HEK293 (cell line): ENCODE measurements around the gene SHD.

Source experiments
- CTCF ChIA-PET: fragments of 350-600 bp; formaldehyde crosslinking; extraction: SDS; loops from one replicate; lab custom pipeline; 2021; ENCODE audit warnings: antibody characterized with exemption; lab: Yijun Ruan, JAX
- POLR2A ChIA-PET: fragments of 300-600 bp; formaldehyde crosslinking; extraction: SDS; loops from one replicate; lab custom pipeline; 2020; ENCODE audit warnings: antibody characterized with exemption, inconsistent platforms; lab: Yijun Ruan, JAX
- H3K27ac ChIP-seq: fragments of 200-500 bp; sonication (Bioruptor generic); 2 replicates; pipeline ENCODE4 v1.5.1; 2014; ENCODE audit warnings: low read depth, low read length, control low read depth, inconsistent platforms; ENCODE audit errors: extremely low read depth
- H3K36me3 ChIP-seq, 2 experiments: fragments of 200-500 bp in 1 of 2; sonication (Bioruptor generic) in 1 of 2; 1 replicate in 1 of 2; 2 replicates in 1 of 2; pipeline ENCODE4 v1.5.1; 2014 to 2017; ENCODE audit warnings: inconsistent platforms in 2 of 2, low read length in 2 of 2; ENCODE audit not compliant: control insufficient read depth in 2 of 2, insufficient read depth in 1 of 2
- H3K4me1 ChIP-seq: fragments of 200-500 bp; sonication (Bioruptor generic); 2 replicates; pipeline ENCODE4 v1.5.1; 2014; ENCODE audit warnings: mild to moderate bottlenecking, low read length, inconsistent platforms; ENCODE audit not compliant: control insufficient read depth, insufficient read depth
- H3K4me3 ChIP-seq: 2 replicates; pipeline ENCODE4 v1.5.1; 2011; ENCODE audit warnings: low read depth, mild to moderate bottlenecking, control low read depth, low read length, moderate library complexity
- H3K9me3 ChIP-seq: fragments of 200-500 bp; sonication (Bioruptor generic); 2 replicates; pipeline ENCODE4 v1.5.1; 2014; ENCODE audit warnings: low read depth, low read length, inconsistent platforms; ENCODE audit not compliant: control insufficient read depth, insufficient read depth
- ATF2 ChIP-seq: fragments of 450-650 bp; formaldehyde crosslinking; IDR thresholded peaks from 2 replicates; pipeline ENCODE4 v1.5.1; 2016; ENCODE audit warnings: missing biosample characterization, missing genetic modification characterization, low read depth
- EGR2 ChIP-seq: fragments of 450-650 bp; formaldehyde crosslinking; IDR thresholded peaks from 2 replicates; pipeline ENCODE4 v1.5.1; 2016; ENCODE audit warnings: low read depth, missing biosample characterization, missing genetic modification characterization
- IKZF3 ChIP-seq: fragments of 450-650 bp; IDR thresholded peaks from 2 replicates; pipeline ENCODE4 v1.5.0; 2018; ENCODE audit warnings: missing biosample characterization, mild to moderate bottlenecking, missing genetic modification characterization, moderate library complexity
- MEIS1 ChIP-seq: sonication (generic); formaldehyde crosslinking; IDR thresholded peaks from 2 replicates; pipeline ENCODE4 v1.8.1; 2022; ENCODE audit warnings: missing genetic modification reagents, mild to moderate bottlenecking, borderline replicate concordance
- MZF1 ChIP-seq: fragments of 450-650 bp; formaldehyde crosslinking; IDR thresholded peaks from 2 replicates; pipeline ENCODE4 v1.5.1; 2017; ENCODE audit warnings: missing biosample characterization, missing genetic modification characterization, borderline replicate concordance
- OSR2 ChIP-seq: fragments of 450-650 bp; formaldehyde crosslinking; IDR thresholded peaks from 2 replicates; pipeline ENCODE4 v1.5.1; 2016; ENCODE audit warnings: missing biosample characterization, missing genetic modification characterization
- RBAK ChIP-seq: fragments of 450-650 bp; formaldehyde crosslinking; IDR thresholded peaks from 2 replicates; pipeline ENCODE4 v1.5.1; 2016; ENCODE audit warnings: missing biosample characterization, missing genetic modification characterization
- REPIN1 ChIP-seq: fragments of 450-650 bp; formaldehyde crosslinking; IDR thresholded peaks from 2 replicates; pipeline ENCODE4 v1.5.1; 2017; ENCODE audit warnings: missing biosample characterization, missing genetic modification characterization, low read depth
- ZBTB49 ChIP-seq: fragments of 450-650 bp; formaldehyde crosslinking; IDR thresholded peaks from 2 replicates; pipeline ENCODE4 v1.5.1; 2016; ENCODE audit warnings: missing biosample characterization, missing genetic modification characterization, low read depth
- ZBTB6 ChIP-seq: fragments of 450-650 bp; formaldehyde crosslinking; IDR thresholded peaks from 2 replicates; pipeline ENCODE4 v1.5.1; 2017; ENCODE audit warnings: missing biosample characterization, missing genetic modification characterization
- ZFP3 ChIP-seq: fragments of 450-650 bp; formaldehyde crosslinking; IDR thresholded peaks from 2 replicates; pipeline ENCODE4 v1.5.1; 2016; ENCODE audit warnings: low read depth, missing biosample characterization, missing genetic modification characterization
- ZFP41 ChIP-seq: fragments of 450-650 bp; formaldehyde crosslinking; IDR thresholded peaks from 2 replicates; pipeline ENCODE4 v1.5.1; 2016; ENCODE audit warnings: missing biosample characterization, missing genetic modification characterization, borderline replicate concordance
- ZNF10 ChIP-seq: fragments of 450-650 bp; formaldehyde crosslinking; IDR thresholded peaks from 2 replicates; pipeline ENCODE4 v1.5.1; 2017; ENCODE audit warnings: missing biosample characterization, missing genetic modification characterization
- ZNF112 ChIP-seq: fragments of 450-650 bp; formaldehyde crosslinking; IDR thresholded peaks from 2 replicates; pipeline ENCODE4 v1.5.0; 2017; ENCODE audit warnings: missing biosample characterization, missing genetic modification characterization
- ZNF140 ChIP-seq: fragments of 450-650 bp; formaldehyde crosslinking; IDR thresholded peaks from 2 replicates; pipeline ENCODE4 v1.5.1; 2016; ENCODE audit warnings: missing biosample characterization, missing genetic modification characterization
- ZNF169 ChIP-seq: fragments of 450-650 bp; formaldehyde crosslinking; IDR thresholded peaks from 2 replicates; pipeline ENCODE4 v1.5.1; 2016; ENCODE audit warnings: missing biosample characterization, missing genetic modification characterization
- ZNF26 ChIP-seq: fragments of 450-650 bp; formaldehyde crosslinking; IDR thresholded peaks from 2 replicates; pipeline ENCODE4 v1.5.1; 2016; ENCODE audit warnings: missing biosample characterization, missing genetic modification characterization
- ZNF292 ChIP-seq: fragments of 450-650 bp; formaldehyde crosslinking; IDR thresholded peaks from 2 replicates; pipeline ENCODE4 v1.5.1; 2016; ENCODE audit warnings: low read depth, missing biosample characterization, missing genetic modification characterization, borderline replicate concordance
- ZNF362 ChIP-seq: fragments of 450-650 bp; formaldehyde crosslinking; IDR thresholded peaks from 2 replicates; pipeline ENCODE4 v1.5.1; 2016; ENCODE audit warnings: missing biosample characterization, missing genetic modification characterization
- ZNF37A ChIP-seq: fragments of 450-650 bp; IDR thresholded peaks from 2 replicates; pipeline ENCODE4 v1.5.1; 2018; ENCODE audit warnings: missing biosample characterization, missing genetic modification characterization
- ZNF513 ChIP-seq: fragments of 450-650 bp; IDR thresholded peaks from 2 replicates; pipeline ENCODE4 v1.5.1; 2018; ENCODE audit warnings: missing biosample characterization, missing genetic modification characterization
- ZNF544 ChIP-seq: fragments of 450-650 bp; formaldehyde crosslinking; IDR thresholded peaks from 2 replicates; pipeline ENCODE4 v1.5.0; 2017; ENCODE audit warnings: missing biosample characterization, missing genetic modification characterization
- ZNF549 ChIP-seq: fragments of 450-650 bp; IDR thresholded peaks from 2 replicates; pipeline ENCODE4 v1.5.1; 2018; ENCODE audit warnings: missing biosample characterization, missing genetic modification characterization, mild to moderate bottlenecking, inconsistent platforms, moderate library complexity
- ZNF585B ChIP-seq: fragments of 450-650 bp; formaldehyde crosslinking; IDR thresholded peaks from 2 replicates; pipeline ENCODE4 v1.5.1; 2016; ENCODE audit warnings: missing biosample characterization, missing genetic modification characterization
- ZNF629 ChIP-seq: fragments of 450-650 bp; formaldehyde crosslinking; IDR thresholded peaks from 2 replicates; pipeline ENCODE4 v1.5.1; 2017; ENCODE audit warnings: missing biosample characterization, missing genetic modification characterization
- ZNF660 ChIP-seq: fragments of 450-650 bp; IDR thresholded peaks from 2 replicates; pipeline ENCODE4 v1.5.1; 2018; ENCODE audit warnings: missing biosample characterization, mild to moderate bottlenecking, missing genetic modification characterization
- ZNF664 ChIP-seq: fragments of 450-650 bp; formaldehyde crosslinking; IDR thresholded peaks from 2 replicates; pipeline ENCODE4 v1.5.1; 2016; ENCODE audit warnings: missing biosample characterization, missing genetic modification characterization
- ZNF677 ChIP-seq: fragments of 450-650 bp; IDR thresholded peaks from 2 replicates; pipeline ENCODE4 v1.5.0; 2018; ENCODE audit warnings: missing biosample characterization, mild to moderate bottlenecking, missing genetic modification characterization, moderate library complexity
- ZNF707 ChIP-seq: fragments of 450-650 bp; formaldehyde crosslinking; IDR thresholded peaks from 2 replicates; pipeline ENCODE4 v1.5.1; 2016; ENCODE audit warnings: missing biosample characterization, missing genetic modification characterization
- ZNF792 ChIP-seq: fragments of 450-650 bp; formaldehyde crosslinking; IDR thresholded peaks from 2 replicates; pipeline ENCODE4 v1.5.1; 2016; ENCODE audit warnings: missing biosample characterization, missing genetic modification characterization
- ZNF843 ChIP-seq: fragments of 450-650 bp; formaldehyde crosslinking; IDR thresholded peaks from 2 replicates; pipeline ENCODE4 v1.5.1; 2016; ENCODE audit warnings: missing biosample characterization, missing genetic modification characterization

Gene SHD

GRCh38 chr19:4233282-4233853 is 45.7 kb upstream of the SHD start:
- H3K36me3 ChIP-seq = no peaks in the 10 kb centered on the region
- no peak overlapping the region for H3K27ac ChIP-seq
- no peaks in the 10 kb centered on the region for H3K9me3 ChIP-seq
- CTCF ChIA-PET = interaction anchor here (0.6 to 3.2 kb wide), 16 partner anchors 9 to 421 kb away, joined by 3 to 13 read pairs (median 4); partner anchors contain the start of gene YJU2
- H3K4me3 ChIP-seq = peak overlapping the region; percentile 23
- no peaks in the 10 kb centered on the region for H3K4me1 ChIP-seq
- POLR2A ChIA-PET = interaction anchor here (1.1 kb wide), 1 partner anchor 109 kb away, joined by 4 read pairs; the partner anchor contains the start of gene MPND
- TF ChIP-seq ZNF140 (tag by site-specific recombination) = no peak
- TF ChIP-seq ZNF169 (tag by site-specific recombination) = no peak
- no peak for TF ChIP-seq ZNF37A
- no peak for TF ChIP-seq ZNF843 (tag by site-specific recombination)
- TF ChIP-seq MZF1 (tag by site-specific recombination) = no peak
- TF ChIP-seq ZNF549 = no peak
- TF ChIP-seq ZNF585B = no peak
- TF ChIP-seq ATF2 = no peak
- no peak for TF ChIP-seq ZNF26
- TF ChIP-seq ZNF677 (tag by site-specific recombination) = no peak
- no peak for TF ChIP-seq ZNF362 (tag by site-specific recombination)
- TF ChIP-seq IKZF3 = no peak
- no peak for TF ChIP-seq ZNF513 (tag by site-specific recombination)
- TF ChIP-seq ZNF664 (tag by site-specific recombination) = no peak
- TF ChIP-seq EGR2 (tag by site-specific recombination) = peak; percentile 89
- TF ChIP-seq ZFP41 (tag by site-specific recombination) = peak; percentile 40; the same call in 1 of the 2 replicates
- TF ChIP-seq MEIS1 (CRISPR knock-in tag) = no peak
- TF ChIP-seq ZNF112 (tag by site-specific recombination) = no peak
- no peak for TF ChIP-seq ZNF707 (tag by site-specific recombination)
- TF ChIP-seq ZNF292 (tag by site-specific recombination) = no peak
- TF ChIP-seq ZNF629 (tag by site-specific recombination) = peak; percentile 60; the same call in 1 of the 2 replicates
- TF ChIP-seq ZFP3 (tag by site-specific recombination) = no peak
- no peak for TF ChIP-seq ZNF10
- TF ChIP-seq REPIN1 (tag by site-specific recombination) = peak; percentile 80; the same call in 1 of the 2 replicates
- TF ChIP-seq ZNF660 = no peak
- TF ChIP-seq ZBTB6 (tag by site-specific recombination) = no peak
- no peak for TF ChIP-seq ZNF544 (tag by site-specific recombination)
- no peak; the same call in 1 of the 2 replicates for TF ChIP-seq OSR2
- TF ChIP-seq ZBTB49 (tag by site-specific recombination) = no peak
- no peak for TF ChIP-seq RBAK
- no peak for TF ChIP-seq ZNF792 (tag by site-specific recombination)
